Vagina (tissue), 2 donors: ENCODE data around the gene SLC2A11. TPM values are rescaled to one million over a fixed set of nuclear protein-coding genes. Genes with fewer than 3 reads are reported as not detected.

Experiments
- DNase-seq, 2 donors: peaks; one replicate each; pipeline ENCODE4 v3.0.0-alpha.2; 2017; ENCODE audit errors: extremely low spot score in 2 of 2
- H3K27ac ChIP-seq: fragments of 200-600 bp; sonication (generic); one replicate; pipeline ENCODE4 v1.5.1; 2019
- H3K27me3 ChIP-seq: fragments of 200-600 bp; sonication (generic); one replicate; pipeline ENCODE4 v1.5.1; 2019
- H3K36me3 ChIP-seq, 2 donors: fragments of 200-600 bp; sonication (generic); one replicate each; pipeline ENCODE4 v1.5.1; 2017 to 2019
- H3K4me1 ChIP-seq: fragments of 200-600 bp; sonication (generic); one replicate; pipeline ENCODE4 v1.5.1; 2019
- H3K4me3 ChIP-seq, 2 donors: fragments of 200-600 bp; sonication (generic); 1 replicate in 1 of 2; 2 replicates in 1 of 2; pipeline ENCODE4 v1.5.1; 2016 to 2019
- H3K9me3 ChIP-seq: fragments of 200-600 bp; sonication (generic); one replicate; pipeline ENCODE4 v1.5.1; 2019
- POLR2A ChIP-seq, 2 donors: fragments of 450-650 bp; IDR thresholded peaks; one replicate each; pipeline ENCODE4 v1.6.1; 2017; ENCODE audit warnings: antibody characterized with exemption in 2 of 2, mild to moderate bottlenecking in 2 of 2, moderate library complexity in 2 of 2
- POLR2AphosphoS5 ChIP-seq, 2 donors: sonication (generic); formaldehyde crosslinking; IDR thresholded peaks; one replicate each; pipeline ENCODE4 v1.9.0; 2017; ENCODE audit warnings: antibody characterized with exemption in 2 of 2, mild to moderate bottlenecking in 2 of 2, low read depth in 1 of 2; ENCODE audit not compliant: insufficient read depth in 1 of 2
- intact Hi-C: fragments of 100-400 bp; cut with DNase I; formaldehyde crosslinking; loops from one replicate; pipeline ENCODE4 v1.15.1; 2023
- total RNA-seq: library from RNA; depleted of rRNA; stranded (reverse); fragments of >200 nt; gene quantifications from one replicate; pipeline ENCODE4 v1.2.3, GENCODE V29; 2016
- TF ChIP-seq, protein P1 (sequence below), 3 experiments: fragments of 450-650 bp in 2 of 3; fragments of 200-600 bp in 1 of 3; sonication (generic) in 1 of 3; IDR thresholded peaks; one replicate each; pipeline ENCODE4 v1.5.1; 2017 to 2019; ENCODE audit warnings: antibody characterized with exemption in 3 of 3, mild to moderate bottlenecking in 2 of 3, moderate library complexity in 2 of 3

The SLC2A11 gene
- total RNA-seq, 1 donor from 2014 or later = 4.9 TPM

- no peak overlapping the region for H3K27ac ChIP-seq
- H3K9me3 ChIP-seq = no peaks in the 10 kb centered on the region
- TF ChIP-seq POLR2A (IDR thresholded peaks at IDR 0.05) (no peak), POLR2AphosphoS5 (IDR thresholded peaks at IDR 0.05; ENCODE audit: insufficient read depth in 1 of 2, low read depth in 1 of 2) (no peak)
- TF ChIP-seq, protein P1, sequence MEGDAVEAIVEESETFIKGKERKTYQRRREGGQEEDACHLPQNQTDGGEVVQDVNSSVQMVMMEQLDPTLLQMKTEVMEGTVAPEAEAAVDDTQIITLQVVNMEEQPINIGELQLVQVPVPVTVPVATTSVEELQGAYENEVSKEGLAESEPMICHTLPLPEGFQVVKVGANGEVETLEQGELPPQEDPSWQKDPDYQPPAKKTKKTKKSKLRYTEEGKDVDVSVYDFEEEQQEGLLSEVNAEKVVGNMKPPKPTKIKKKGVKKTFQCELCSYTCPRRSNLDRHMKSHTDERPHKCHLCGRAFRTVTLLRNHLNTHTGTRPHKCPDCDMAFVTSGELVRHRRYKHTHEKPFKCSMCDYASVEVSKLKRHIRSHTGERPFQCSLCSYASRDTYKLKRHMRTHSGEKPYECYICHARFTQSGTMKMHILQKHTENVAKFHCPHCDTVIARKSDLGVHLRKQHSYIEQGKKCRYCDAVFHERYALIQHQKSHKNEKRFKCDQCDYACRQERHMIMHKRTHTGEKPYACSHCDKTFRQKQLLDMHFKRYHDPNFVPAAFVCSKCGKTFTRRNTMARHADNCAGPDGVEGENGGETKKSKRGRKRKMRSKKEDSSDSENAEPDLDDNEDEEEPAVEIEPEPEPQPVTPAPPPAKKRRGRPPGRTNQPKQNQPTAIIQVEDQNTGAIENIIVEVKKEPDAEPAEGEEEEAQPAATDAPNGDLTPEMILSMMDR (IDR thresholded peaks at IDR 0.05) = no peak
- intact Hi-C loops = loop anchor here (5.0 kb wide), 1 partner anchor 66 kb away; the partner anchor contains the start of gene MMP11
- peak overlapping the region; percentile 40 to 52 for H3K4me3 ChIP-seq
- H3K4me1 ChIP-seq = peaks cover 23% of the 10 kb centered on the region
- no peaks in the 10 kb centered on the region for H3K27me3 ChIP-seq
- no peak for DNase-seq
- peaks cover 0 to 18% of the 10 kb centered on the region in 2 donors for H3K36me3 ChIP-seq
These were observed 19.6 kb upstream of the SLC2A11 start for GRCh38 chr22:23837911-23838680.

DNA sequence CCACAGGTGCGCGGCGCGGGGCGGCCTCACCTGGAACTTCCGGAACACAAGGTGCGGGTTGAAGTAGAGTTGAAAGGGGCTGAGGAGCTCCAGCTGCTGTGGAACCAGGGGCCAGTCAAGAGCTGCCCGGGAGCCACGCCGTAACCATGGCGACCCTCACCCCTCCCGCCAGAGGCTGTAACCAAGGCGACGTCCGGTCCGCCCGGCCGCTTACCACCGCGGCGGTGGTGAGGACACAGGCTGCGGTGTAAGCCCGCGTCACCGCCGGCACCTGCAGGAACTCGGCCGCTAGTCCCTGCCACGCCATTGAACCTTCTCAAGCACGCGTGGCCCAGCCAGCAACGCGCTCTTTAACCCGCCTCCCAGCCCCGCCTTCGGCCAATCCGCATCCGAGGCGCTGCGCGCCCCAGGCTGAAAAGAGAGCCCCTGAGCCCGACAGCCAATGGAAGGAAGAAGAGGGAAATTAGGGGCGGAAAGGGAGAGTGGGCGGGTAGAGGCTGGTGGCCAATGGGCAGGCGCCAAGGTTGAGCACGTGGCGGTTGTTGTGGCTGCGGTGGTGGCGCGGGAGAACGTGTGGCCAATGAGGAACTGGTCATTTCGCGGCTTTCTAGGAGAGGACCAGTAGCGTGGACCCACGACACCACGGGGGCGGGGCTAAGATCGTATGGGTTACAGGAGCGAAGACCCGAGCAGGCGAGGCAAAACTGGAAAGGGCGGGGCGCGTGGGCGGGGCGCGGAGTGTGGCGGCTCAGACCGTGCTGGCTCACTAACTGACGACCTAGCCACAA lies 18.8 kb upstream of the SLC2A11 start, which contains the start of gene DERL3:
DERL3 (minus strand) TSS at position 326 of the 788 bp plus-strand sequence; CDS start at position 307, 19 bp downstream.
- TF ChIP-seq POLR2A (IDR thresholded peaks at IDR 0.05) (no peak), POLR2AphosphoS5 (IDR thresholded peaks at IDR 0.05; ENCODE audit: insufficient read depth in 1 of 2, low read depth in 1 of 2) (peak; percentile 48 to 58)
- intact Hi-C loops = loop anchor here (5.0 kb wide), 1 partner anchor 67 kb away; the partner anchor contains the start of gene MMP11
- H3K36me3 ChIP-seq = peaks cover 0 to 15% of the 10 kb centered on the region in 2 donors
- no peaks in the 10 kb centered on the region for H3K9me3 ChIP-seq
- no peak within 1 kb of the TSS for H3K27ac ChIP-seq
- H3K4me1 ChIP-seq = peaks cover 23% of the 10 kb centered on the region
- no peaks in the 10 kb centered on the region for H3K27me3 ChIP-seq
- H3K4me3 ChIP-seq = peak within 1 kb of the TSS; percentile 40 to 52
- peak in 1 of 2 donors; percentile 95 for DNase-seq

DNA sequence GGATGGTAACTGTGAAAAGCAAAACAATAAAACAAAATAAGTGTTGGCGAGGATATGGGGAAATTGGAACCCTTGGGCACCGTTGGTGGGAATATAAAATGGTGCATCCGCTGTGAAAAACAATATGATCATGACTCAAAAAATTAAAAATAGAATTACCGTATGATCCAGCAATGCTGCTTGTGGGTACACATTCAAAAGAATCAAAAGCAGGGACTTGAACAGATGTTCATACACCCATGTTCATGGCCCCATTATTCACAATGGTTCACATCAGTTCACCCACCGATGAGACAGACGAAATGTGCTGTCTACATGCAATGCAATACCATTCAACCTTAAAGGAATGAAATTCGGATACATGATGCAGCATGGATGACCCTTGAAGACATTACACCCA lies 17.6 kb upstream of the SLC2A11 start:
- TF ChIP-seq, protein P1 (IDR thresholded peaks at IDR 0.05) = no peak
- TF ChIP-seq POLR2AphosphoS5 (IDR thresholded peaks at IDR 0.05; ENCODE audit: insufficient read depth in 1 of 2, low read depth in 1 of 2) = no peak
- TF ChIP-seq POLR2A (IDR thresholded peaks at IDR 0.05) = no peak
- intact Hi-C loops = loop anchor here (10.0 kb wide), 1 partner anchor 285 kb away; no protein-coding TSS in a partner anchor
- no peaks in the 10 kb centered on the region for H3K27me3 ChIP-seq
- H3K4me3 ChIP-seq = no peak overlapping the region
- H3K4me1 ChIP-seq = peaks cover 33% of the 10 kb centered on the region
- H3K36me3 ChIP-seq = peaks cover 0 to 4% of the 10 kb centered on the region in 2 donors
- DNase-seq = no peak
- H3K27ac ChIP-seq = no peak overlapping the region
- H3K9me3 ChIP-seq = no peaks in the 10 kb centered on the region

- no peak for TF ChIP-seq POLR2A (IDR thresholded peaks at IDR 0.05)
- TF ChIP-seq POLR2AphosphoS5 (IDR thresholded peaks at IDR 0.05; ENCODE audit: insufficient read depth in 1 of 2, low read depth in 1 of 2) = no peak
- TF ChIP-seq, protein P1 (IDR thresholded peaks at IDR 0.05) = no peak
- Histone ChIP-seq H3K4me1 (peaks cover 46% of the 10 kb centered on the region), H3K36me3 (no peaks in the 10 kb centered on the region), H3K9me3 (no peaks in the 10 kb centered on the region), H3K4me3 (no peak overlapping the region), H3K27ac (no peak overlapping the region), H3K27me3 (no peaks in the 10 kb centered on the region)
- intact Hi-C loops = loop anchor here (10.0 kb wide), 1 partner anchor 286 kb away; no protein-coding TSS in a partner anchor
- DNase-seq = no peak
These were observed 16.4 kb upstream of the SLC2A11 start for GRCh38 chr22:23841292-23841691.

GRCh38 chr22:23841736-23842445 lies 15.8 kb upstream of the SLC2A11 start:
- no peak for DNase-seq
- Histone ChIP-seq H3K4me1 (peaks cover 52% of the 10 kb centered on the region), H3K36me3 (no peaks in the 10 kb centered on the region), H3K9me3 (no peaks in the 10 kb centered on the region), H3K4me3 (no peak overlapping the region), H3K27me3 (no peaks in the 10 kb centered on the region), H3K27ac (no peak overlapping the region)
- TF ChIP-seq POLR2AphosphoS5 (IDR thresholded peaks at IDR 0.05; ENCODE audit: insufficient read depth in 1 of 2, low read depth in 1 of 2) = no peak
- TF ChIP-seq POLR2A (IDR thresholded peaks at IDR 0.05) = no peak
- TF ChIP-seq, protein P1 (IDR thresholded peaks at IDR 0.05) = no peak
- intact Hi-C loops = loop anchor here (10.0 kb wide), 1 partner anchor 287 kb away; no protein-coding TSS in a partner anchor
